Measurements from ENCODE around the gene TMEM144.

The TMEM144 gene

GRCh38 chr4:158170691-158171561, 39.4 kb upstream of the TMEM144 start:
- no peaks in the 10 kb centered on the region for H3K9me3 ChIP-seq (ENCODE audit: control insufficient read depth in 1 of 2, low read length in 2 of 2)
- H3K36me3 ChIP-seq (ENCODE audit: control insufficient read depth in 1 of 2, insufficient read depth in 2 of 2, low read length in 2 of 2), result no peaks in the 10 kb centered on the region
- peaks cover 6 to 14% of the 10 kb centered on the region in 2 donors for H3K4me1 ChIP-seq (ENCODE audit: control insufficient read depth in 1 of 2, insufficient read depth in 2 of 2, low read length in 2 of 2)
- no peaks in the 10 kb centered on the region for H3K27me3 ChIP-seq (ENCODE audit: control insufficient read depth in 1 of 2, insufficient read depth in 2 of 2, low read length in 2 of 2)
- H3K9ac ChIP-seq (ENCODE audit: low read depth in 1 of 2, low read length in 2 of 2), result peak overlapping the region; percentile 33 to 45
- H3K4me3 ChIP-seq (ENCODE audit: low read depth in 1 of 2, low read length in 2 of 2), result peak overlapping the region; percentile 52 to 64
- peak overlapping the region; percentile 48 for H3K27ac ChIP-seq (ENCODE audit: low read depth, low read length)

GRCh38 chr4:158172261-158173258, 37.7 kb upstream of the TMEM144 start, which contains the start of gene GASK1B:
GASK1B (minus strand) TSS chr4:158173025; CDS start chr4:158171375, 1,650 bp downstream.
- Histone ChIP-seq H3K4me3 (ENCODE audit: low read depth in 1 of 2, low read length in 2 of 2) (peak within 1 kb of the TSS; percentile 52 to 70), H3K4me1 (ENCODE audit: control insufficient read depth in 1 of 2, insufficient read depth in 2 of 2, low read length in 2 of 2) (peaks cover 14 to 16% of the 10 kb centered on the region in 2 donors), H3K9ac (ENCODE audit: low read depth in 1 of 2, low read length in 2 of 2) (peak within 1 kb of the TSS; percentile 33 to 49), H3K27ac (ENCODE audit: low read depth, low read length) (no peak within 1 kb of the TSS), H3K27me3 (ENCODE audit: control insufficient read depth in 1 of 2, insufficient read depth in 2 of 2, low read length in 2 of 2) (no peaks in the 10 kb centered on the region), H3K36me3 (ENCODE audit: control insufficient read depth in 1 of 2, insufficient read depth in 2 of 2, low read length in 2 of 2) (no peaks in the 10 kb centered on the region), H3K9me3 (ENCODE audit: control insufficient read depth in 1 of 2, low read length in 2 of 2) (no peaks in the 10 kb centered on the region)

GRCh38 chr4:158176108-158176507, 34.2 kb upstream of the TMEM144 start:
- H3K9ac ChIP-seq (ENCODE audit: low read depth in 1 of 2, low read length in 2 of 2), result no peak overlapping the region
- H3K36me3 ChIP-seq (ENCODE audit: control insufficient read depth in 1 of 2, insufficient read depth in 2 of 2, low read length in 2 of 2), result no peaks in the 10 kb centered on the region
- no peak overlapping the region for H3K4me3 ChIP-seq (ENCODE audit: low read depth in 1 of 2, low read length in 2 of 2)
- no peaks in the 10 kb centered on the region for H3K27me3 ChIP-seq (ENCODE audit: control insufficient read depth in 1 of 2, insufficient read depth in 2 of 2, low read length in 2 of 2)
- no peaks in the 10 kb centered on the region for H3K9me3 ChIP-seq (ENCODE audit: control insufficient read depth in 1 of 2, low read length in 2 of 2)
- no peak overlapping the region for H3K27ac ChIP-seq (ENCODE audit: low read depth, low read length)
- H3K4me1 ChIP-seq (ENCODE audit: control insufficient read depth in 1 of 2, insufficient read depth in 2 of 2, low read length in 2 of 2), result peaks cover 9 to 16% of the 10 kb centered on the region in 2 donors

- Histone ChIP-seq H3K27me3 (ENCODE audit: control insufficient read depth in 1 of 2, insufficient read depth in 2 of 2, low read length in 2 of 2) (no peaks in the 10 kb centered on the region), H3K9me3 (ENCODE audit: control insufficient read depth in 1 of 2, low read length in 2 of 2) (no peaks in the 10 kb centered on the region), H3K36me3 (ENCODE audit: control insufficient read depth in 1 of 2, insufficient read depth in 2 of 2, low read length in 2 of 2) (no peaks in the 10 kb centered on the region), H3K4me1 (ENCODE audit: control insufficient read depth in 1 of 2, insufficient read depth in 2 of 2, low read length in 2 of 2) (peaks cover 8 to 16% of the 10 kb centered on the region in 2 donors), H3K9ac (ENCODE audit: low read depth in 1 of 2, low read length in 2 of 2) (no peak overlapping the region), H3K4me3 (ENCODE audit: low read depth in 1 of 2, low read length in 2 of 2) (no peak overlapping the region), H3K27ac (ENCODE audit: low read depth, low read length) (no peak overlapping the region)
These were observed 33.5 kb upstream of the TMEM144 start for GRCh38 chr4:158176776-158177175.

GRCh38 chr4:158179465-158179864, 30.8 kb upstream of the TMEM144 start:
- Histone ChIP-seq H3K4me3 (ENCODE audit: low read depth in 1 of 2, low read length in 2 of 2) (no peak overlapping the region), H3K9me3 (ENCODE audit: control insufficient read depth in 1 of 2, low read length in 2 of 2) (no peaks in the 10 kb centered on the region), H3K27me3 (ENCODE audit: control insufficient read depth in 1 of 2, insufficient read depth in 2 of 2, low read length in 2 of 2) (no peaks in the 10 kb centered on the region), H3K27ac (ENCODE audit: low read depth, low read length) (no peak overlapping the region), H3K4me1 (ENCODE audit: control insufficient read depth in 1 of 2, insufficient read depth in 2 of 2, low read length in 2 of 2) (peaks cover 0 to 10% of the 10 kb centered on the region in 2 donors), H3K9ac (ENCODE audit: low read depth in 1 of 2, low read length in 2 of 2) (no peak overlapping the region), H3K36me3 (ENCODE audit: control insufficient read depth in 1 of 2, insufficient read depth in 2 of 2, low read length in 2 of 2) (no peaks in the 10 kb centered on the region)

- Histone ChIP-seq H3K4me3 (ENCODE audit: low read depth in 1 of 2, low read length in 2 of 2) (no peak overlapping the region), H3K9ac (ENCODE audit: low read depth in 1 of 2, low read length in 2 of 2) (no peak overlapping the region), H3K27ac (ENCODE audit: low read depth, low read length) (no peak overlapping the region)
These were observed 28.4 kb upstream of the TMEM144 start for GRCh38 chr4:158181906-158182305.

GRCh38 chr4:158182736-158183135, 27.6 kb upstream of the TMEM144 start:
- Histone ChIP-seq H3K36me3 (ENCODE audit: control insufficient read depth in 1 of 2, insufficient read depth in 2 of 2, low read length in 2 of 2) (no peaks in the 10 kb centered on the region), H3K27ac (ENCODE audit: low read depth, low read length) (no peak overlapping the region), H3K4me1 (ENCODE audit: control insufficient read depth in 1 of 2, insufficient read depth in 2 of 2, low read length in 2 of 2) (no peaks in the 10 kb centered on the region), H3K9me3 (ENCODE audit: control insufficient read depth in 1 of 2, low read length in 2 of 2) (no peaks in the 10 kb centered on the region), H3K4me3 (ENCODE audit: low read depth in 1 of 2, low read length in 2 of 2) (no peak overlapping the region), H3K27me3 (ENCODE audit: control insufficient read depth in 1 of 2, insufficient read depth in 2 of 2, low read length in 2 of 2) (no peaks in the 10 kb centered on the region), H3K9ac (ENCODE audit: low read depth in 1 of 2, low read length in 2 of 2) (no peak overlapping the region)

More at GRCh38 chr4:158181906-158182305, 28.4 kb upstream of the TMEM144 start:
- no peaks in the 10 kb centered on the region for H3K27me3 ChIP-seq (ENCODE audit: control insufficient read depth in 1 of 2, insufficient read depth in 2 of 2, low read length in 2 of 2)
- peaks cover 0 to under 1% of the 10 kb centered on the region in 2 donors for H3K4me1 ChIP-seq (ENCODE audit: control insufficient read depth in 1 of 2, insufficient read depth in 2 of 2, low read length in 2 of 2)
- no peaks in the 10 kb centered on the region for H3K36me3 ChIP-seq (ENCODE audit: control insufficient read depth in 1 of 2, insufficient read depth in 2 of 2, low read length in 2 of 2)
- no peaks in the 10 kb centered on the region for H3K9me3 ChIP-seq (ENCODE audit: control insufficient read depth in 1 of 2, low read length in 2 of 2)

GRCh38 chr4:158186815-158187214, 23.5 kb upstream of the TMEM144 start:
- H3K27me3 ChIP-seq (ENCODE audit: control insufficient read depth in 1 of 2, insufficient read depth in 2 of 2, low read length in 2 of 2), result no peaks in the 10 kb centered on the region
- no peak overlapping the region for H3K4me3 ChIP-seq (ENCODE audit: low read depth in 1 of 2, low read length in 2 of 2)
- no peaks in the 10 kb centered on the region for H3K4me1 ChIP-seq (ENCODE audit: control insufficient read depth in 1 of 2, insufficient read depth in 2 of 2, low read length in 2 of 2)
- H3K36me3 ChIP-seq (ENCODE audit: control insufficient read depth in 1 of 2, insufficient read depth in 2 of 2, low read length in 2 of 2), result no peaks in the 10 kb centered on the region
- no peak overlapping the region for H3K27ac ChIP-seq (ENCODE audit: low read depth, low read length)
- no peak overlapping the region for H3K9ac ChIP-seq (ENCODE audit: low read depth in 1 of 2, low read length in 2 of 2)
- H3K9me3 ChIP-seq (ENCODE audit: control insufficient read depth in 1 of 2, low read length in 2 of 2), result no peaks in the 10 kb centered on the region

GRCh38 chr4:158189422-158189821, 20.9 kb upstream of the TMEM144 start:
- Histone ChIP-seq H3K4me3 (ENCODE audit: low read depth in 1 of 2, low read length in 2 of 2) (no peak overlapping the region), H3K27ac (ENCODE audit: low read depth, low read length) (no peak overlapping the region), H3K27me3 (ENCODE audit: control insufficient read depth in 1 of 2, insufficient read depth in 2 of 2, low read length in 2 of 2) (no peaks in the 10 kb centered on the region), H3K9ac (ENCODE audit: low read depth in 1 of 2, low read length in 2 of 2) (no peak overlapping the region), H3K9me3 (ENCODE audit: control insufficient read depth in 1 of 2, low read length in 2 of 2) (no peaks in the 10 kb centered on the region), H3K4me1 (ENCODE audit: control insufficient read depth in 1 of 2, insufficient read depth in 2 of 2, low read length in 2 of 2) (no peaks in the 10 kb centered on the region), H3K36me3 (ENCODE audit: control insufficient read depth in 1 of 2, insufficient read depth in 2 of 2, low read length in 2 of 2) (no peaks in the 10 kb centered on the region)

- Histone ChIP-seq H3K27ac (ENCODE audit: low read depth, low read length) (no peak overlapping the region), H3K4me3 (ENCODE audit: low read depth in 1 of 2, low read length in 2 of 2) (no peak overlapping the region), H3K27me3 (ENCODE audit: control insufficient read depth in 1 of 2, insufficient read depth in 2 of 2, low read length in 2 of 2) (no peaks in the 10 kb centered on the region), H3K4me1 (ENCODE audit: control insufficient read depth in 1 of 2, insufficient read depth in 2 of 2, low read length in 2 of 2) (no peaks in the 10 kb centered on the region), H3K9me3 (ENCODE audit: control insufficient read depth in 1 of 2, low read length in 2 of 2) (no peaks in the 10 kb centered on the region), H3K36me3 (ENCODE audit: control insufficient read depth in 1 of 2, insufficient read depth in 2 of 2, low read length in 2 of 2) (no peaks in the 10 kb centered on the region), H3K9ac (ENCODE audit: low read depth in 1 of 2, low read length in 2 of 2) (no peak overlapping the region)
These were observed 19.6 kb upstream of the TMEM144 start for GRCh38 chr4:158190718-158191117.

Measured in duodenal mucosa (tissue), 2 donors.